Measurements from ENCODE around the gene CASTOR1. TPM values are rescaled to one million over a fixed set of nuclear protein-coding genes. Genes with fewer than 3 reads are reported as not detected.
A peak's percentile ranks its signal among the peaks of the same experiment; 100 is the strongest.
"Not testable (repeated sequence)": the region's sequence is repeated elsewhere in the genome, so short reads cannot be mapped to it uniquely, and the experiment has no call there.

CASTOR1 gene
- 17.2 TPM for total RNA-seq (ENCODE audit: unreplicated experiment)
- long read RNA-seq, transcript CASTOR1-202 (9 exons, 1,623 nt), result major isoform, 12 of 18 reads
- long read RNA-seq, partial matches to known transcripts, result 0 of 18 reads
- long read RNA-seq, other reads (novel, unspliced or antisense), result 4 of 18 reads

DNA sequence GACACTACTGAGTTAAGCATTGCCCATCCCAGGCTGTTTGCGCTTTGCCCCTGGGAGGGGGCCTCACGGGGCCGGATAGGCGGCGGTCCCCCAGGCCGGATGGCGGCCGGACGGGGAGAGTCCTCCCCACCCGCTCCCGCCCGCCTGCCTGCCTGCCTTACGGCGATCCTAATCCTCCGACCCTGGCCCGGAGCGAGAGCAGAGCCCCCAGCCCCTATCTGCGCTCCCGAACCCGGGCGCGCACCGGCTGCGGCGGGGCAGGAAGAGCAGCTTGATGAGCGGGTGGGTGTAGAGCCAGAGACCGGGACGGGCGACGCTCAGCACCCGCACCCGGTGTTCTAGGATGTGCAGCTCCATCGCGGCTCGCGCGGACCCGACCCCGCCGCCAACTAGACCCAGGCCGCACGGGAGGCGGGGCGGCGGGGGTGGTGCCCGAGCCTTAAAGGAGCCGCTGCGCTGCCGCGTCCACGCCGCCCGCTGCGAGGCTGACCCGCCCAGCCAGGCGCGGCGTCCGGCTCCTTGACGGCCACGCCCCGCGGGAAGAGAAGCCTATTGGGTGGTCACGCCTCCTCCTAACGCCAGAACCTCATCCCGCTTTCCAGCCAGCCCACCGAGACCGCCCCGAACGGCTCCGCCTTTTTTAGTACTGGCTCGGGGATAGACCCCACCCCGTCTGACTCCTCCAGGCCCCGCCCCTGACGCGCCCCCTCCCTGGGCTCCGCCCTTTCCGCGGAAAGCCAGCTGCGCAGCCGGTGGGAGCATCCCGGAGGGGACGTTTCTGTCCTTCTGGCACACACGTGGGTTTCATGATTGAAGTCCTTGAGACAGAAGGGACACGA, at the start of gene CASTOR1:
CASTOR1 (minus strand) TSS at position 365 of the 839 bp plus-strand sequence; CDS start at position 357, 8 bp downstream.
- Mint-ChIP-seq H3K27ac (ENCODE audit: unreplicated experiment) (peak within 1 kb of the TSS; percentile 67), H3K27me3 (ENCODE audit: unreplicated experiment) (peaks cover 3% of the 10 kb centered on the region), H3K4me3 (ENCODE audit: unreplicated experiment) (peak within 1 kb of the TSS; percentile 77), H3K9me3 (ENCODE audit: unreplicated experiment) (no peaks in the 10 kb centered on the region), H3K4me1 (ENCODE audit: unreplicated experiment) (peaks cover 10% of the 10 kb centered on the region), H3K36me3 (ENCODE audit: low read depth, unreplicated experiment) (peaks cover 18% of the 10 kb centered on the region)
- peak; percentile 96 for DNase-seq (ENCODE audit: low spot score)
- TF ChIP-seq, protein P1, sequence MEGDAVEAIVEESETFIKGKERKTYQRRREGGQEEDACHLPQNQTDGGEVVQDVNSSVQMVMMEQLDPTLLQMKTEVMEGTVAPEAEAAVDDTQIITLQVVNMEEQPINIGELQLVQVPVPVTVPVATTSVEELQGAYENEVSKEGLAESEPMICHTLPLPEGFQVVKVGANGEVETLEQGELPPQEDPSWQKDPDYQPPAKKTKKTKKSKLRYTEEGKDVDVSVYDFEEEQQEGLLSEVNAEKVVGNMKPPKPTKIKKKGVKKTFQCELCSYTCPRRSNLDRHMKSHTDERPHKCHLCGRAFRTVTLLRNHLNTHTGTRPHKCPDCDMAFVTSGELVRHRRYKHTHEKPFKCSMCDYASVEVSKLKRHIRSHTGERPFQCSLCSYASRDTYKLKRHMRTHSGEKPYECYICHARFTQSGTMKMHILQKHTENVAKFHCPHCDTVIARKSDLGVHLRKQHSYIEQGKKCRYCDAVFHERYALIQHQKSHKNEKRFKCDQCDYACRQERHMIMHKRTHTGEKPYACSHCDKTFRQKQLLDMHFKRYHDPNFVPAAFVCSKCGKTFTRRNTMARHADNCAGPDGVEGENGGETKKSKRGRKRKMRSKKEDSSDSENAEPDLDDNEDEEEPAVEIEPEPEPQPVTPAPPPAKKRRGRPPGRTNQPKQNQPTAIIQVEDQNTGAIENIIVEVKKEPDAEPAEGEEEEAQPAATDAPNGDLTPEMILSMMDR (IDR thresholded peaks at IDR 0.05; ENCODE audit: unreplicated experiment), result no peak

DNA sequence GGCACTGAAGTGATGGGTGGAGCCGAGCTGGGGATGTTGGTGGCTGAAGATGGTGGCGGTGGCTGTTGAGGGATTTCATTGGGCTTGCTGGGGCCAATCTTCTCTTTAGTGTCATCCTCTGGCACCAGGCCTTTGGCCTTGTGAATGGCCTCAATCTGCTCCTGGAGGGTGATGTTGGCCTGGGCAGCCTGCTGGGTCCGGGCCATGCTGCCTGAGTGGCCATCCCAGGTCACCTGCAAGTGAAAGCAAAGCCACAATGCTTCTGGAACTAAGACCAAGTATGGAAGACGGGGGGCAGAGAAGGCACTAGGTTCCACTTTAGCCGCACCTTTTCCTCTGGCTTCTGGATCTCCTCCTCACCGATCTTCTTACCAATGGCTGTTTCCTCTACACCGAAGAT, 49.5 kb upstream of the CASTOR1 start:
- H3K36me3 Mint-ChIP-seq (ENCODE audit: low read depth, unreplicated experiment), result peaks cover 72% of the 10 kb centered on the region
- TF ChIP-seq, protein P1 (IDR thresholded peaks at IDR 0.05; ENCODE audit: unreplicated experiment), result no peak
- no peaks in the 10 kb centered on the region for H3K27me3 Mint-ChIP-seq (ENCODE audit: unreplicated experiment)
- H3K4me3 Mint-ChIP-seq (ENCODE audit: unreplicated experiment), result no peak overlapping the region
- no peaks in the 10 kb centered on the region for H3K9me3 Mint-ChIP-seq (ENCODE audit: unreplicated experiment)
- no peak overlapping the region for H3K27ac Mint-ChIP-seq (ENCODE audit: unreplicated experiment)
- DNase-seq (ENCODE audit: low spot score), result no peak
- no peaks in the 10 kb centered on the region for H3K4me1 Mint-ChIP-seq (ENCODE audit: unreplicated experiment)

DNA sequence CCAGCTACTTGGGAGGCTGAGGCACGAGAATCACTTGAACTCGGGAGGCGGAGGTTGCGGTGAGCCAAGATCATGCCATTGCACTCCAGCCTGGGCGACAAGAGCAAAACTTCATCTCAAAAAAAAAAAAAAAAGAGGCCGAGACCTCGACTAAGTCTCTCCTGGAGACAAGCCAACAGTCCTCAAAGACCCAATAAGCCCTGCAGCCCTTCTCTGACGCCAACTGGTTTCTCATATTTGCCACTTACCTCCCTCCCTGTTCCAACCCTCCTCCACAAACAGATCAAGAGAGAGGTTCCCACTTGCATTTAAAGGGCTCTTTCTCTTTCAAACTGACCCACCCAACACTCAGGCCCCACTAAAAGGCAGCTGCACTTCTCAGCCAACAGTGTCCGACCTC, 49.0 kb upstream of the CASTOR1 start:
- H3K36me3 Mint-ChIP-seq (ENCODE audit: low read depth, unreplicated experiment), result peaks cover 71% of the 10 kb centered on the region
- H3K9me3 Mint-ChIP-seq (ENCODE audit: unreplicated experiment); H3K4me3 Mint-ChIP-seq (ENCODE audit: unreplicated experiment); H3K27me3 Mint-ChIP-seq (ENCODE audit: unreplicated experiment); H3K27ac Mint-ChIP-seq (ENCODE audit: unreplicated experiment); H3K4me1 Mint-ChIP-seq (ENCODE audit: unreplicated experiment); DNase-seq (ENCODE audit: low spot score): not testable (repeated sequence)

DNA sequence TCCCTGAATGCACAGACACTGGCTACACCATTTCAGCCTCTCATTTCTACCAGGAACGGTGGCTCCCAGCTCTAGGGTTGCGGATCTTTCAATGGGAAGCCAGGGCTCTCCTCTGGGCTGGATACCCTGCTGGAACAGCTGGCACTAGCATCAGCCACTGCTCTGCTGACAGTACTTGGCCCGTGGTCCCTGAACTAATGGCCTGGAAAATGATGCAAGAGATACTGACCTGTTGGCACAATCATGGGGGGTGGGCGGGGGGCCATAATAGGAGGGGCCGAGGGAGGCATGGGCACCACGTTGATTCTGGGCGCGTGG, 48.1 kb upstream of the CASTOR1 start:
- Mint-ChIP-seq H3K4me3 (ENCODE audit: unreplicated experiment) (no peak overlapping the region), H3K4me1 (ENCODE audit: unreplicated experiment) (no peaks in the 10 kb centered on the region), H3K27ac (ENCODE audit: unreplicated experiment) (no peak overlapping the region), H3K36me3 (ENCODE audit: low read depth, unreplicated experiment) (peaks cover 67% of the 10 kb centered on the region), H3K9me3 (ENCODE audit: unreplicated experiment) (no peaks in the 10 kb centered on the region), H3K27me3 (ENCODE audit: unreplicated experiment) (no peaks in the 10 kb centered on the region)
- no peak for DNase-seq (ENCODE audit: low spot score)
- TF ChIP-seq, protein P1 (IDR thresholded peaks at IDR 0.05; ENCODE audit: unreplicated experiment), result no peak

DNA sequence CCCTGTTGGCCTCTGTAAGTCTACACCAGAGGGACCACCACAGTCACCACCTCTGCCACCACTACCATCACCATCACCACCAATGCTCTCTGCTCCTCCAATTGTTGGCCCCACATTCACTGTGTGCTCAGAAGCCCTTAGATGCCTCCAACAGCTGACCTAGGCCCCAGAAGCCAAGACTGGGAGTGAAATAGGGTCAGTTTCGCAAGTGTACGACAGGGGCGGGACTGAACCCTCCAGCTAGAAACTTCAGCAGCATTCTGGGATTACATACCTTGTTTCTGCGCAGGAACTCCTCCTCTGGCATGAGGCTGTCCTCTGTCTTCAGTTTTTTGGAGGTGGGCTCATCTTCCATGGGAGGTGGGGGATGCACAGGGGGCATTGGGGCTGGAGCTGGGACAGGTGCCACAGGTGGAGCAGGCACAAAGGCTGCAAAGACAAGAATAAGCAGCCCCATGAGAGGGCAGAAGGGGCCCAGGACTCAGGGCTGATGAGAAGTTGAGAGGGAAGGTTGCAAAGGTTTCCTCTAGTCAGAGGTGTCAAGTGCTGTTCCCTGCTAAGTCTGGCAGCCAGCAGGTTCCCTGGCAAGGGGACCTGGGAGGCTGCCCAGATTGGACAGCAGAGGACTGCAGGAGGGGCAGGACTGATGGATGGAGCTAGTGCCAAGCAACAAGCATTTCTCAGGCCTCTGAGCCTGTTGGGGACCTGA, 47.6 kb upstream of the CASTOR1 start:
- no peaks in the 10 kb centered on the region for H3K4me1 Mint-ChIP-seq (ENCODE audit: unreplicated experiment)
- DNase-seq (ENCODE audit: low spot score), result no peak
- no peaks in the 10 kb centered on the region for H3K27me3 Mint-ChIP-seq (ENCODE audit: unreplicated experiment)
- H3K27ac Mint-ChIP-seq (ENCODE audit: unreplicated experiment), result no peak overlapping the region
- TF ChIP-seq, protein P1 (IDR thresholded peaks at IDR 0.05; ENCODE audit: unreplicated experiment), result no peak
- no peak overlapping the region for H3K4me3 Mint-ChIP-seq (ENCODE audit: unreplicated experiment)
- no peaks in the 10 kb centered on the region for H3K9me3 Mint-ChIP-seq (ENCODE audit: unreplicated experiment)
- peaks cover 65% of the 10 kb centered on the region for H3K36me3 Mint-ChIP-seq (ENCODE audit: low read depth, unreplicated experiment)
